Upper lobe of left lung (tissue), 4 donors: ENCODE measurements around the gene OR52L1.

Experiments
- CTCF ChIP-seq, 6 experiments: fragments of 450-650 bp in 4 of 6; fragments of 200-600 bp in 2 of 6; sonication (generic) in 2 of 6; IDR thresholded peaks; one replicate each; pipeline ENCODE4 v1.5.1; 2016 to 2019; ENCODE audit warnings: antibody characterized with exemption in 6 of 6
- POLR2A ChIP-seq, 4 donors: fragments of 450-650 bp; IDR thresholded peaks; one replicate each; pipeline ENCODE4 v1.5.1; 2016 to 2017; ENCODE audit warnings: antibody characterized with exemption in 4 of 4, mild to moderate bottlenecking in 2 of 4
- POLR2AphosphoS5 ChIP-seq, 2 donors: sonication (generic); formaldehyde crosslinking; IDR thresholded peaks; one replicate each; pipeline ENCODE4 v1.5.1; 2017; ENCODE audit warnings: antibody characterized with exemption in 2 of 2

GRCh38 chr11:6027501-6027900 lies 40.7 kb upstream of the OR52L1 start:
- TF ChIP-seq POLR2AphosphoS5 (IDR thresholded peaks at IDR 0.05) (no peak), POLR2A (IDR thresholded peaks at IDR 0.05) (no peak), CTCF (IDR thresholded peaks at IDR 0.05) (no peak)
